Activated CD8-positive, alpha-beta T cell treated with anti-CD3 and anti-CD28 coated beads for 36 hours (primary cell): Measurements from ENCODE around the gene GNAI3. TPM values are rescaled to one million over a fixed set of nuclear protein-coding genes. Genes with fewer than 3 reads are reported as not detected.

Experiments used
- ATAC-seq: fragments of 200-7000 bp; cut with Tn5 transposase; one replicate; pipeline ENCODE4 v1.10.0; 2021; ENCODE audit warnings: mild to moderate bottlenecking, moderate library complexity
- CTCF ChIA-PET: fragments of 350-600 bp; sonication (Branson Sonifier 250); formaldehyde crosslinking; loops from one replicate; lab custom pipeline; 2021; ENCODE audit warnings: antibody characterized with exemption; lab: Charles Lee
- POLR2A ChIA-PET: fragments of 350-600 bp; sonication (Branson Sonifier 250); formaldehyde crosslinking; loops from one replicate; lab custom pipeline; 2021; ENCODE audit warnings: antibody characterized with exemption; lab: Charles Lee
- DNase-seq: peaks from one replicate; pipeline ENCODE4 v3.0.0-alpha.2; 2020
- H3K27ac Mint-ChIP-seq: one replicate; pipeline ENCODE4 v1.8.0; 2021; ENCODE audit warnings: mild to moderate bottlenecking, mixed read lengths
- H3K27me3 Mint-ChIP-seq: one replicate; pipeline ENCODE4 v1.8.0; 2021; ENCODE audit warnings: mixed read lengths
- H3K36me3 Mint-ChIP-seq: one replicate; pipeline ENCODE4 v1.8.0; 2021; ENCODE audit warnings: low read depth, mixed read lengths
- H3K4me1 Mint-ChIP-seq: one replicate; pipeline ENCODE4 v1.8.0; 2021; ENCODE audit warnings: low read depth, mixed read lengths
- H3K4me3 Mint-ChIP-seq: one replicate; pipeline ENCODE4 v1.8.0; 2021; ENCODE audit warnings: mild to moderate bottlenecking, moderate library complexity, mixed read lengths
- H3K9me3 Mint-ChIP-seq: one replicate; pipeline ENCODE4 v1.8.0; 2021; ENCODE audit warnings: mixed read lengths
- CTCF ChIP-seq: fragments of 200-600 bp; IDR thresholded peaks from one replicate; pipeline ENCODE4 v1.8.0; 2022; ENCODE audit warnings: antibody characterized with exemption, mild to moderate bottlenecking
- intact Hi-C: fragments of 100-400 bp; cut with micrococcal nuclease; formaldehyde crosslinking; loops from one replicate; pipeline ENCODE4 v1.10.0; 2022
- total RNA-seq, 2 experiments: library from RNA; stranded (reverse); gene quantifications; one replicate each; pipeline ENCODE4 v1.2.3, GENCODE V29; 2021

Gene GNAI3
- total RNA-seq, 2 experiments from 2014 or later: 7.5 to 7.7 TPM

- no peak for TF ChIP-seq CTCF
- ATAC-seq: peak; percentile 87
- peak overlapping the region; percentile 93 for H3K27ac Mint-ChIP-seq
Observed at GRCh38 chr1:109620841-109621286, 72.4 kb downstream of the GNAI3 start.

GRCh38 chr1:109621379-109622136 lies 73.1 kb downstream of the GNAI3 start:
- POLR2A ChIA-PET: interaction anchor here (0.9 to 3.8 kb wide), 2 partner anchors 73 to 166 kb away, joined by 3 to 26 read pairs; partner anchors contain the start of gene GNAI3
- intact Hi-C loops: loop anchor here (5.0 kb wide), 1 partner anchor 74 kb away; the partner anchor contains the start of gene GNAI3
- Mint-ChIP-seq H3K36me3 (peaks cover 16% of the 10 kb centered on the region), H3K9me3 (no peaks in the 10 kb centered on the region), H3K27ac (peak overlapping the region; percentile 93), H3K4me3 (peak overlapping the region; percentile 88), H3K27me3 (no peaks in the 10 kb centered on the region), H3K4me1 (peaks cover 51% of the 10 kb centered on the region)
- CTCF ChIA-PET: interaction anchor here (1.0 to 3.6 kb wide), 2 partner anchors 18 to 76 kb away, joined by 5 to 23 read pairs; no protein-coding TSS in a partner anchor
- TF ChIP-seq CTCF: no peak
- DNase-seq (peak; percentile 54), ATAC-seq (no peak)

More at GRCh38 chr1:109620841-109621286, 72.4 kb downstream of the GNAI3 start:
- DNase-seq: peak; percentile 99
- CTCF ChIA-PET: interaction anchor here (0.6 to 5.9 kb wide), 8 partner anchors 9 to 364 kb away, joined by 3 to 33 read pairs (median 8); partner anchors contain the start of genes AHCYL1 and GNAI3
- intact Hi-C loops: loop anchor here (5.0 kb wide), 1 partner anchor 74 kb away; the partner anchor contains the start of gene GNAI3
- Mint-ChIP-seq H3K4me1 (peaks cover 58% of the 10 kb centered on the region), H3K36me3 (peaks cover 9% of the 10 kb centered on the region), H3K9me3 (no peaks in the 10 kb centered on the region), H3K27me3 (no peaks in the 10 kb centered on the region), H3K4me3 (peak overlapping the region; percentile 88)
- POLR2A ChIA-PET: interaction anchor here (1.0 to 3.8 kb wide), 6 partner anchors 13 to 170 kb away, joined by 4 to 26 read pairs (median 4); partner anchors contain the start of gene GNAI3

GRCh38 chr1:109622137-109622892 lies 73.9 kb downstream of the GNAI3 start:
- DNase-seq (no peak), ATAC-seq (no peak)
- Mint-ChIP-seq H3K27me3 (no peaks in the 10 kb centered on the region), H3K4me1 (peaks cover 43% of the 10 kb centered on the region), H3K4me3 (peak overlapping the region; percentile 88), H3K9me3 (no peaks in the 10 kb centered on the region), H3K36me3 (peaks cover 16% of the 10 kb centered on the region), H3K27ac (peak overlapping the region; percentile 93)
- ChIA-PET CTCF (interaction anchor here (1.0 to 3.6 kb wide), 2 partner anchors 17 to 77 kb away, joined by 5 to 23 read pairs; no protein-coding TSS in a partner anchor), POLR2A (interaction anchor here (0.9 to 3.8 kb wide), 3 partner anchors 16 to 166 kb away, joined by 3 to 26 read pairs (median 3); partner anchors contain the start of gene GNAI3)
- TF ChIP-seq CTCF: no peak
- intact Hi-C loops: loop anchor here (5.0 kb wide), 1 partner anchor 75 kb away; the partner anchor contains the start of gene GNAI3

- DNase-seq: no peak
- ATAC-seq: no peak
- no peaks in the 10 kb centered on the region for H3K27me3 Mint-ChIP-seq
- peak overlapping the region; percentile 88 for H3K4me3 Mint-ChIP-seq
- POLR2A ChIA-PET: interaction anchor here (0.9 to 1.5 kb wide), 2 partner anchors 16 to 165 kb away, joined by 3 read pairs; no protein-coding TSS in a partner anchor
- TF ChIP-seq CTCF: no peak
- H3K9me3 Mint-ChIP-seq: no peaks in the 10 kb centered on the region
- intact Hi-C loops: loop anchor here (5.0 kb wide), 1 partner anchor 76 kb away; the partner anchor contains the start of gene GNAI3
- peak overlapping the region; percentile 34 for H3K27ac Mint-ChIP-seq
- peaks cover 20% of the 10 kb centered on the region for H3K36me3 Mint-ChIP-seq
- CTCF ChIA-PET: interaction anchor here (3.6 kb wide), 1 partner anchor 78 kb away, joined by 23 read pairs; no protein-coding TSS in a partner anchor
- peaks cover 39% of the 10 kb centered on the region for H3K4me1 Mint-ChIP-seq
Observed at GRCh38 chr1:109622895-109623294, 74.5 kb downstream of the GNAI3 start.
